ENCODE results near the gene F13A1.
A peak's percentile ranks its signal among the peaks of the same experiment; 100 is the strongest.

F13A1 gene

GRCh38 chr6:6239598-6240581 is 80.6 kb downstream of the F13A1 start:
- no peak for DNase-seq

DNA sequence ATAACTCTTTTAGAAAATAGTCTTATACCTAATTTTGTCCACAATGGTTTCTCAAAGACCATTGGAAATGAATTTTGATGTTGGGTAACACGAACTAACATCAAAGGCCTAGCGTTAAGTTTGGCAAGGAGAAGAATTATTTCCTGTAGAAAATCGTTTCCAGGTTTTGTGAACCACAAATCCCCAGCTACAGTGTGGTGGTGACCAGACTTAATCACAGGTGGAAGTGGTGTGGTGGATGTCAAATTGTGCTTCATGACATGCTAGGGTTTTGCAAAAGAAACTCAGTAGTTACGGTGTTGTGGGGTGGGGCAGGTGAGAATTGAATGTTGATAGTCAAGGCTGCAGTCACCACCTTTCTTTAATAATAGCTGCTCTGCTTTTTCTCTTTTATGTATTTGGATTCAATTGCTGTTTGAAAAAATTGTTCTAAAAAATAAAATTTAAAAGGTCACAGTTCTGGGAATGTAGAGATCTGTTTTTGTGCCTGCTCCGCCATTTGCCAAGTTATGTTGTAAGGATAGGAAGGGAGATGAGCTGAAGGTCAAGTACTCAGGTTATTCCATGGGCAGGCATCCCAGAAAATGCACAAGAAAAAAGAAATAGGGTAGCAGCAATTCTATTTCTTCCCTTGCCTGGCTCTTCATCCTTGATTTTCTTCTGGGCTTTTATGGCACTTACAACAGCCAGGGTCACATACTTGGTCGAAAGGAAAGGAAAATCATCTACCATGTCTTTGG is 83.6 kb downstream of the F13A1 start:
- DNase-seq, result no peak

DNA sequence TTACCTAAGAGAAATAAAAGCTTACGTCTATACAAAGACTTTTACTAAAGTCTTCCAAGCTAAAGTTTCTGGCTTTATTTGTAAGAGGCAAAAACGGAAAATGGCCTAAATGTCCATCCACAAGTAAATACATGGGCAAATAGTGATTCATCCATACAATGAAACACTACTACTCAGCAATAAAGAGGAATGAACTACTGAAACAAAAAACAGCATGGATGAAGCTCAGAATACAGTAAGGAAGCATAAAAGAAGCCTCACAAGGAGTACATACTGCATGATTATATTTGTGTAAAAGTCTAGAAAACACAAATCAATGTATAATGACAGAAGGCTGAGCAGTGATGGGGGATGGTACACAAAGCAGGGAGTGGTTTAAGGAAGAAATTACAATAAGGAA is 84.7 kb downstream of the F13A1 start:
- DNase-seq, result no peak

DNA sequence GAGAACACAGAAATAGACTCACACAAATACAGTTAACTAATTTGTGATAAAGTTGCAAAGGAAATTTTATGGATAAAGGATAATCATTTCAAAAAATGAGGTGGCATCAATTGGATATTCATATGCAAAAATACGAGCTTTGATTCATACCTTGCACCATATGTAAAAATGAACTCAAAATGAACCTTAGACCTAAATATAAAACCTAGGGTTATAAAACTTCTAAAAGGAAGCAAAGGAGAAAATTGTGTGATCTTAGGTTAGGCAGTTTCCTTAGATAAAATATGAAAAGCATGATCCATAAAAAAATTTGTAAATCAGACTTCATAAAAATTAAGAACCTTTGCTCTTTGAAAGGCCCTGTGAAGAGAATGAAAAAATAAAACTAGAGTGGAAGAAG is 85.5 kb downstream of the F13A1 start:
- DNase-seq, result no peak

DNA sequence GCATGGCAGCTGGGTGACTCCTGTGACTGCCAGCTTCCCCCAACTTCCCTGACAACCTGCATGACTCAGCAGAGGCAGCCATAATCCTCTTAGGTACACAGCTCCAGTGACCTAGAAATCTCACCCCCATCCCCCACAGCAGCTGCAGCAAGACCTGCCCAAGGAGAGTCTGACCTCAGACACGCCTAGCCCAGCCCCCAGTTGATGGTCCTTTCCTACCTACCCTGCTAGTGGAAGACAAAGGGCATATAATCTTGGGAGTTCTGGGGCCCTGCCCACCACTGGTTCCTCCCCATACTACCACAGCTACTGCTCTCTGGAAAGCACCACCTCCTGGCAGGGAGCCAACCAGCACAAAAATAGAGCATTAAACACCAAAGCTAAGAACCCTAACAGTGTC is 90.2 kb downstream of the F13A1 start:
- DNase-seq, result no peak

DNA sequence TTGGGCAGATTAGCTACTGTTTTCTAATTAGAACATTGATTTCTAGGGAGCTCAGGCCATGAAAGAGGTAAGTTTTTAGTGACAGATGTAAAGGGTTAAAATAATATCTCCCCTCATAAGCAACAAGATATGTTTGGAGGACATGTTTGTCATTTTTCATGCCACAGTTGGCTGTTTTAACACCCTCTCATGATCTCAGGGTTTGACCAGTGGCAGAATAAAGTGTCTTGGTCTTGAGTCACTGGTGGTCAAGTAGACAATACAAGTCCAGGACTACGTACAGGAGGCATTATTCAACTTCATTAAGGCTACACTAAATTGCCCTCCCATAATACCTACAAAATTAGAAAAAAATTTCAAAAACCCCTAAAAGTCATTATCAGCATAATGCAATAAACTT is 92.6 kb downstream of the F13A1 start:
- DNase-seq, result no peak

DNA sequence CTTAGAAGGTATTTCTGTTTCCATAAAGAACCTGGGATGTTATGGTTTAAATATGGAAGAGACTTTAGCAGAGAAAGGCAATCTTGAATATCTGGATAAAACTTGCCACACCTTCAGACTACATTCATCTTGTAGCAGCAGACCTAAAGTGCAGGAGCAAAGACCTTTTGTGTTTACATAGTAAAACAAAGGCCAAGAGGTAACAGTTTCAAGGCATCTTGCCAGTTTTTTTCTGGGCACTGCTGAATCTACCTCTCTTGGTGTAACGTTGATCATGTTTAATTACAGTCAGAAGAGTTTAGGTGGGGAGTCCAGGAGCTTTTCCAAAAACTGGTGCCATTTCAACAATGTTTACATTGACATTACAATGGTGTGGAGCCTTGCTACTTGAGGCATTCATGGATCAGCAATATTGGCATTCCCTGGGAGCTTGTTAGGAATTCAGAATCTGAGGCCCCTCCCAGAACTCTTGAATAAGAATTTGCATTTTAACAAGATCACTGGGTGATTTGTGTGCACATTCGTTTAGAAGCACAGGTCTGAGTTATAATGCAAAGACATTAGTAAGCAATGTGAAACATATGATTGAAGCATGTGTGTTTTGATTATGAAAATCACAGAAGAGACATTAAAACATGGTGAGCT is 94.5 kb downstream of the F13A1 start:
- DNase-seq, result no peak

DNA sequence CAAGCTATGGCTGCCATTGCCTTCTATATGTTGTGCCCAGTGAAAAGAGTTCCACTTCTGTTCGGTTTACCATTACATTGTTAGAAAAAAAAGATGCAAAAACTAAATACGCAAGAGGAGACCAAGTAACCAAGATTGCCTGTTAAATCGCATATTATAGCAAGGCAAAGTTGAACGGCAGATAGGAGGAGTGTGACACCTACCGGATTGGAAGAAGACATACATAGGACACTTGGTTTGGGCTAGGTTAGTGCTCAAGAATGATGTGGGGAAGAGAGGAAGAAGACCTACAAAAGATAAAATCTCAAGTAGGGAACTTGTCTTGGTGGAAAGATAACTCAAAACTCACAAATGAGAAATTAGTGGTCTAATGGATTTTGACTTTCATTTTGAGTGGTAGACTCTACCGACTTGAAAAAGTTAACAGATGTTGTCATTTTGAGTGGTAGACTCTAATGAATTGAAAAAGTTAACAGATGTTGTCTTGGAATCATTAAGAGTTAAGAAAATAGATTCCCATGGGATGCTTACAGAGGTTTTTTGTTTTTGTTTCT is 95.5 kb downstream of the F13A1 start:
- DNase-seq, result peak; percentile 2

GRCh38 chr6:6221787-6222535 is 98.5 kb downstream of the F13A1 start:
- DNase-seq, result no peak

- no peak for DNase-seq
Measured at GRCh38 chr6:6220718-6221117, 99.7 kb downstream of the F13A1 start.

DNA sequence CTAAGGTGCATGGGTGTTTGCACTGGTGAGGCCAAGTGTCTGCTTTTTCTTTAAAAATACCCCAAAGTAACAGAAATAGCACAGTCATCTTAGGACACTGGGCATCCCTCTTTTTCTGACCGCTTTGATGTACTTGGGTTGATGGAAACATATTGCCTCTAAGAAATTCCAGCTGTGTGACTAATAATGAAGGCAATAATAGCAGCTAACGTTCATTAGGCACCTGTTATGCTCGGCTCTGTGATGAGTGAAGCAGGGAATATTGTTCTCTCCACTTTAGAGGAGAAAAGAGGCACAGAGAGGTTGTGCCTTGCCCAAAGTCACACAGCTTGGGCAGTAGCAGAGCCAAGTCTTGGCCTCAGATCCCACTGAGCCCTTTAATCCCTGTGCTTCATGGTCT is 100.7 kb downstream of the F13A1 start:
- DNase-seq, result no peak

GRCh38 chr6:6218759-6219085 is 101.7 kb downstream of the F13A1 start:
- no peak for DNase-seq

- DNase-seq, result no peak
Measured at GRCh38 chr6:6217855-6218758, 102.4 kb downstream of the F13A1 start.

GRCh38 chr6:6210994-6211393 is 109.5 kb downstream of the F13A1 start:
- DNase-seq, result no peak

GRCh38 chr6:6202886-6203285 is 117.6 kb downstream of the F13A1 start:
- DNase-seq, result no peak

DNA sequence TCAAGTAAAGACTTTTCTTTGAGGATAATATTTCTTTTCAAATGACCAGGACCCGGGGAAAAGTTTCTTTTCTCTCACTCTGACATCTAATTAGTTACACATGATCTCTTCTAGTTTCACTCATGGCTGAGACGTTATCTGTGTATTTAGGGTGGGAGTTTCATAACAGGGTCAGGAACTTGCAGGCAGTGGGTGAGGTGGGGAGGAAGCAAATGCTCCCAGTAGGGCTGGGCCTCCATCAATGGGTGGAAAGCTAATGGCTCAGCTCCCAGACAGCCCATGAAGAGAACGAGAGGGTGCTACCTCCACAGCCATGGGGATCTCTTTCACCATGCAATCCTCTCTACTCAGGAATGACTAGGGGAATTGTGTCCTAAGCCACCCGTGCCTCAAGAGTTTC is 119.3 kb downstream of the F13A1 start:
- no peak for DNase-seq

DNA sequence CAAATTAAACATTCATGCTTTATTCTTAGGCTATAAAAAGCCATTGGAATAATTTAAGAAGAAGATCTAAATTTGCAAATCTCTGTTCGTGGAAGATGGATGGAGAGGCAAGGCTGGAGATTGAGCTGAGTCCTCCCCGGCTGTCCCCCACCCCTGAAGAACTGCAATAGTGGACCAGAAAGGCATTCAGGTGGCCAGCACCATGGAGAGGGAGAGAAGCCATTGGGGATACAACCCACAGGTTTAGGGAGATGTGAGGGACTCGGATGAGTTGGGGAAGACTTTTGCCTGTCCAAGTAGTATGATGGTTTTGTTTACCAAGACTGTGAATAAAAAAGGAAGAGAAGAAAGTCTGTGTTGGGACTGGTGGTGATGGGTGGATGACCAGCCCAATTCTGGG is 120.8 kb downstream of the F13A1 start:
- no peak for DNase-seq

DNA sequence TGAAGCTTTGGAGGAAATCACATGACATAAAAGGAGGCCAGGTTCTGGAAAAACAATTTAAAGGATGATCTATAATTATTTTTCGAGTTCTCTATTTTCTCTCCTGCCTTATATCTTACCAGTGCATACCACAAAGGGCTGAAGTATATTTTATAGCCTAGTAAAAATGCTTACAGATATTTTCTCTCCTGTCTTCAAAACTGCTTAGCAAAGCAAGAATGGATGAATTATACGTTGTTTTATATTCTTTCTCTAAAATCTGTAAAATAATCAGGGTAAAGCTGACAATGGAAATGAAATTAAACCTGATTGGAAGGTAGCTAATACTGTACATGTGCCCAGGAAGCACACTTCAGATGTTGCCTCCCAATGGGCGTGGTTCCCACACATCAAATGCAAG is 123.7 kb downstream of the F13A1 start:
- DNase-seq, result no peak

DNA sequence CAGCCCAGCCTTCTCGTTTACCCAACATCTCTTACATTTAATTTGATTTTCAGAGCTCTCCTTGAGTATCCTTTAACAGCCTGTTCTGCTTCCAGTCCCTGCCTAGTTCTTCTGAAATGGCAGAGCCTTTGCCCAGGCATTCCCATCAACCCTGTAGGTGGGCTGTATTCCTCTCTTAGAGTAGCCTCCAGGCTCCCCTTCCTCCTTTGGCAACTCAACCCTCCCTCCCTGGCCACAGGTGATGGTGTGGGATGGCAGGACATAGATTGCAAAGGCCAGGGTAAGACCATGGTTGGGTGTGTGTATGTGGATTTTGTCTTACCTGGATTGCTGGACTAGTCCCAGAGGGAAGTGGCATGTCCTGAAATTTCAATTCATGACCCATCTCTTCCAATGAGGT is 125.4 kb downstream of the F13A1 start:
- DNase-seq, result no peak

DNA sequence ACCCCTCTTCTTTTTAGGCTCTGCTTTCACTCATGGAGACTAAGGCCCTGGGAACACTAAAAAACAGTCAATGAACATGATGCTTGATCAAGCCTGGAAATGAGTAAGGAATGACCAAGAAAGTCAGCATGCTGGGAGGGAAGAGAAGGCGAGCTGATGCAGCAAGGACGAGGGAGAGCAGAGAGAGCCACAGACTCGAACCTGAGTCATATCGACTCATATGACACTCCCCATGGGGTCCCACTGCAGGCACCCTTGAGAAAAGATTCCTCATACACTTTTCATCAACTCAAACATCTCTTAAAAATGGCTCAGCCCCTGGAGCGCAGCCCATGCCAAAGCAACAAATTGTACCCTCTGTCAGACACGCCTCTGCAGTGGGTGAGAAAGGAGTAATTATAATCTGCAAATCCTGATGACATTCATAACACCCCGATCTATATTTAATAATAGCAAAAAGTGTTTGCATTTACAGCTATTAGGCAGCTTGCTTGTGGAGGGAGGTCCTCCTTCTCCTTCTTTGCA is 127.2 kb downstream of the F13A1 start:
- DNase-seq, result no peak

DNA sequence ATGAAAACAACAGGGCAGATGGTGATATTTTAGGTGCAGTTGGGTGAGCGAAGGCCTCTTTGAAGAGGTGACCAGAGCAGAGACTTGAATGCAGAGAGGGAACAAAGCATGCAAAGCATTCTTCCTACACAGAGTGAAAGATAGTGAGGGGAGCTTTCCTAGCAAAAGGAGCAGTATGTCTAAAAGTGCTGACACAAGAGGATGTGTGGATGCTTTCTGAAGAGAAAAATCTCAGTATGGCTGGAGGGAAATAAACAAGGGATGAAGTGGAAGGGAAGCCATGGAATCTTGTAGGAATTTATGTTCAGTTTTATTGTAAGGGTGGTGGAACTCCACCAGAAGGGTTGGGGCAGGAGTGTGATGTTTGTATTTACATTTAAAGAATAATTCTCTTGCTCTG is 128.6 kb downstream of the F13A1 start:
- no peak for DNase-seq

Measured in NCI-H2227 treated with DMSO at 0.1 percent for 48 hours (cell line).